Measurements from ENCODE around the gene UTP25. TPM values are rescaled to one million over a fixed set of nuclear protein-coding genes. Genes with fewer than 3 reads are reported as not detected.
"Not testable (repeated sequence)": the region's sequence is repeated elsewhere in the genome, so short reads cannot be mapped to it uniquely, and the experiment has no call there.

The UTP25 gene
- total RNA-seq, 2 donors from 2014 or later, result 4.3 to 6.0 TPM

GRCh38 chr1:209789245-209789644, 38.5 kb upstream of the UTP25 start:
- peaks cover 90% of the 10 kb centered on the region for H3K27me3 ChIP-seq (ENCODE audit: control insufficient read depth, insufficient read depth, low read length, poor library complexity, severe bottlenecking)
- peaks cover 74% of the 10 kb centered on the region for H3K36me3 Mint-ChIP-seq (ENCODE audit: low read depth)

GRCh38 chr1:209790286-209791193, 37.2 kb upstream of the UTP25 start:
- DNase-seq, result no peak
- TF ChIP-seq, protein P1, sequence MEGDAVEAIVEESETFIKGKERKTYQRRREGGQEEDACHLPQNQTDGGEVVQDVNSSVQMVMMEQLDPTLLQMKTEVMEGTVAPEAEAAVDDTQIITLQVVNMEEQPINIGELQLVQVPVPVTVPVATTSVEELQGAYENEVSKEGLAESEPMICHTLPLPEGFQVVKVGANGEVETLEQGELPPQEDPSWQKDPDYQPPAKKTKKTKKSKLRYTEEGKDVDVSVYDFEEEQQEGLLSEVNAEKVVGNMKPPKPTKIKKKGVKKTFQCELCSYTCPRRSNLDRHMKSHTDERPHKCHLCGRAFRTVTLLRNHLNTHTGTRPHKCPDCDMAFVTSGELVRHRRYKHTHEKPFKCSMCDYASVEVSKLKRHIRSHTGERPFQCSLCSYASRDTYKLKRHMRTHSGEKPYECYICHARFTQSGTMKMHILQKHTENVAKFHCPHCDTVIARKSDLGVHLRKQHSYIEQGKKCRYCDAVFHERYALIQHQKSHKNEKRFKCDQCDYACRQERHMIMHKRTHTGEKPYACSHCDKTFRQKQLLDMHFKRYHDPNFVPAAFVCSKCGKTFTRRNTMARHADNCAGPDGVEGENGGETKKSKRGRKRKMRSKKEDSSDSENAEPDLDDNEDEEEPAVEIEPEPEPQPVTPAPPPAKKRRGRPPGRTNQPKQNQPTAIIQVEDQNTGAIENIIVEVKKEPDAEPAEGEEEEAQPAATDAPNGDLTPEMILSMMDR (conservative IDR thresholded peaks at IDR 0.05), result no peak
- Histone ChIP-seq H3K36me3 (ENCODE audit: control insufficient read depth, insufficient read depth, low read length) (no peaks in the 10 kb centered on the region), H3K4me1 (ENCODE audit: control insufficient read depth, insufficient read depth, low read length) (no peaks in the 10 kb centered on the region), H3K9ac (ENCODE audit: extremely low read depth, low read length, poor library complexity, severe bottlenecking) (no peak overlapping the region), H3K27me3 (ENCODE audit: control insufficient read depth, insufficient read depth, low read length, poor library complexity, severe bottlenecking) (peaks cover 89% of the 10 kb centered on the region), H3K9me3 (ENCODE audit: control insufficient read depth, low read length) (peaks cover under 1% of the 10 kb centered on the region), H3K27ac (ENCODE audit: low read depth, low read length) (no peak overlapping the region), H3K4me3 (ENCODE audit: low read length) (no peak overlapping the region)
- Mint-ChIP-seq H3K27me3 (ENCODE audit: insufficient read depth) (peaks cover 9% of the 10 kb centered on the region), H3K36me3 (ENCODE audit: low read depth) (peaks cover 78% of the 10 kb centered on the region), H3K9me3 (no peaks in the 10 kb centered on the region), H3K4me3 (no peak overlapping the region), H3K27ac (no peak overlapping the region), H3K4me1 (no peaks in the 10 kb centered on the region)
- 77 to 89% methylated on average over 7 to 10 of the region's 10 CpGs for WGBS, 2 experiments (ENCODE audit: insufficient coverage in 1 of 2, insufficient read length in 1 of 2)

More at GRCh38 chr1:209789245-209789644, 38.5 kb upstream of the UTP25 start:
- Histone ChIP-seq H3K36me3 (ENCODE audit: control insufficient read depth, insufficient read depth, low read length) (no peaks in the 10 kb centered on the region), H3K27ac (ENCODE audit: low read depth, low read length) (no peak overlapping the region), H3K9me3 (ENCODE audit: control insufficient read depth, low read length) (peaks cover 10% of the 10 kb centered on the region), H3K4me3 (ENCODE audit: low read length) (no peak overlapping the region), H3K9ac (ENCODE audit: extremely low read depth, low read length, poor library complexity, severe bottlenecking) (no peak overlapping the region), H3K4me1 (ENCODE audit: control insufficient read depth, insufficient read depth, low read length) (no peaks in the 10 kb centered on the region)
- TF ChIP-seq, protein P1 (conservative IDR thresholded peaks at IDR 0.05), result no peak
- H3K4me3 Mint-ChIP-seq, result no peak overlapping the region
- no peaks in the 10 kb centered on the region for H3K4me1 Mint-ChIP-seq
- peaks cover 4% of the 10 kb centered on the region for H3K9me3 Mint-ChIP-seq
- H3K27me3 Mint-ChIP-seq (ENCODE audit: insufficient read depth), result peaks cover 9% of the 10 kb centered on the region
- no peak overlapping the region for H3K27ac Mint-ChIP-seq
- 80% methylated on average over 1 of the region's 1 CpG; no CpG with 5 or more reads in 1 of the 2 experiments for WGBS, 2 experiments (ENCODE audit: insufficient coverage in 1 of 2, insufficient read length in 1 of 2)
- no peak for DNase-seq

DNA sequence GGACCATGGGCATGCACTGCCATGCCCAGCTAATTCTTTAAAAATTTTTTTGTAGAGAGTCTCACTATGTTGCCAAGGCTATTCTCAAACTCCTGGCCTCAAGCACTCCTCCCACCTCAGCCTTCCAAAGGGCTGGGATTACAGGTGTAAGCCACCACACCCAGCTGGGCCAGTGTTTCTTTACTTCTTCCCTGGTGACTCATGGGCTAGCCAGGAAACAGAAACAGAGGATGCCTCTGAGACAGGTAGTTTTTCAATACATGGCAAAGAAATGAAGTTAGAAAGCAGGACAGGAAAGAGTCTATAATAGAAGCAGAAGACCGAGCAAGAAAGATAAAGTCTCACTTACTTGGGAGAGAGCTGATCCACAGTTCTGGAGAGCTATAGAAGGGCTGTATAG, 35.9 kb upstream of the UTP25 start:
- H3K27ac Mint-ChIP-seq, result no peak overlapping the region
- peaks cover 73% of the 10 kb centered on the region for H3K36me3 Mint-ChIP-seq (ENCODE audit: low read depth)
- H3K27me3 Mint-ChIP-seq (ENCODE audit: insufficient read depth), result no peaks in the 10 kb centered on the region

DNA sequence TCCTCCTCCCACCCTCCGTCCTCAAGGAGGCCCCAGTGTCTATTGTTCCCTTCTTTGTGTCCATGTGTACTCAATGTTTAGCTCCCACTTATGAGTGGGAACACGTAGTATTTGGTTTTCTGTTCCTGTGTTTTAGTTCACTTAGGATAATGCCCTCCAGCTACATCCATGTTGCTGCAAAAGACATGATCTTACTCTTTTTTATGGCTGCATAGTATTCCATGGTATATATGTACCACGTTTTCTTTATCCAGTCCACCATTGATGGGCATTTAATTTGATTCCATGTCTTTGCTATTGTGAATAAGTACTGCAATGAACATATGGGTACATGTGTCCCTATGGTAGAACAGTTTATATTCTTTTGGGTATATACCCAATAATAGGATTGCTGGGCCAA, 34.1 kb upstream of the UTP25 start:
- not testable (repeated sequence) for H3K9ac ChIP-seq (ENCODE audit: extremely low read depth, low read length, poor library complexity, severe bottlenecking); H3K27ac ChIP-seq (ENCODE audit: low read depth, low read length); H3K27me3 Mint-ChIP-seq (ENCODE audit: insufficient read depth); H3K4me3 Mint-ChIP-seq; H3K4me1 ChIP-seq (ENCODE audit: control insufficient read depth, insufficient read depth, low read length); H3K27ac Mint-ChIP-seq; H3K36me3 ChIP-seq (ENCODE audit: control insufficient read depth, insufficient read depth, low read length); H3K9me3 Mint-ChIP-seq; DNase-seq; H3K9me3 ChIP-seq (ENCODE audit: control insufficient read depth, low read length); H3K4me3 ChIP-seq (ENCODE audit: low read length)
- Mint-ChIP-seq H3K36me3 (ENCODE audit: low read depth) (peaks cover 59% of the 10 kb centered on the region), H3K4me1 (peaks cover 10% of the 10 kb centered on the region)
- 73 to 95% methylated on average over 2 to 3 of the region's 3 CpGs for WGBS, 2 experiments (ENCODE audit: insufficient coverage in 1 of 2, insufficient read length in 1 of 2)
- H3K27me3 ChIP-seq (ENCODE audit: control insufficient read depth, insufficient read depth, low read length, poor library complexity, severe bottlenecking), result peaks cover 57% of the 10 kb centered on the region

More for the DNA sequence above, 35.9 kb upstream of the UTP25 start:
- H3K4me1 Mint-ChIP-seq, result peaks cover 5% of the 10 kb centered on the region
- 41 to 67% methylated on average over 1 of the region's 1 CpG for WGBS, 2 experiments (ENCODE audit: insufficient coverage in 1 of 2, insufficient read length in 1 of 2)
- no peaks in the 10 kb centered on the region for H3K9me3 Mint-ChIP-seq
- no peaks in the 10 kb centered on the region for H3K9me3 ChIP-seq (ENCODE audit: control insufficient read depth, low read length)
- H3K36me3 ChIP-seq (ENCODE audit: control insufficient read depth, insufficient read depth, low read length), result no peaks in the 10 kb centered on the region
- H3K4me3 Mint-ChIP-seq, result no peak overlapping the region
- no peak overlapping the region for H3K27ac ChIP-seq (ENCODE audit: low read depth, low read length)
- H3K27me3 ChIP-seq (ENCODE audit: control insufficient read depth, insufficient read depth, low read length, poor library complexity, severe bottlenecking), result peaks cover 75% of the 10 kb centered on the region
- H3K9ac ChIP-seq (ENCODE audit: extremely low read depth, low read length, poor library complexity, severe bottlenecking), result no peak overlapping the region
- TF ChIP-seq, protein P1 (conservative IDR thresholded peaks at IDR 0.05), result no peak
- DNase-seq, result no peak
- no peak overlapping the region for H3K4me3 ChIP-seq (ENCODE audit: low read length)
- peaks cover 3% of the 10 kb centered on the region for H3K4me1 ChIP-seq (ENCODE audit: control insufficient read depth, insufficient read depth, low read length)

Data from endodermal cell (in vitro differentiated cells).